Nephron progenitor cell (in vitro differentiated cells): ENCODE results near the gene ABHD12.

Source experiments
- DNase-seq: peaks from one replicate; pipeline ENCODE4 v3.0.0; 2021
- H3K27ac Mint-ChIP-seq: 2 replicates; pipeline ENCODE4 v1.8.0; 2021; ENCODE audit warnings: mild to moderate bottlenecking, moderate library complexity, mixed read lengths
- H3K27me3 Mint-ChIP-seq: 2 replicates; pipeline ENCODE4 v1.8.0; 2021; ENCODE audit warnings: mild to moderate bottlenecking, low read depth, mixed read lengths; ENCODE audit not compliant: poor library complexity
- H3K36me3 Mint-ChIP-seq: 2 replicates; pipeline ENCODE4 v1.8.0; 2021; ENCODE audit warnings: low read depth, mixed read lengths
- H3K4me1 Mint-ChIP-seq: 2 replicates; pipeline ENCODE4 v1.8.0; 2021; ENCODE audit warnings: mixed read lengths
- H3K4me3 Mint-ChIP-seq: 2 replicates; pipeline ENCODE4 v1.8.0; 2021; ENCODE audit warnings: mild to moderate bottlenecking, moderate library complexity, mixed read lengths
- H3K9me3 Mint-ChIP-seq: 2 replicates; pipeline ENCODE4 v1.8.0; 2021; ENCODE audit warnings: mild to moderate bottlenecking, moderate library complexity, mixed read lengths
- TF ChIP-seq, protein P1 (sequence below): fragments of 200-600 bp; sonication (generic); IDR thresholded peaks from 2 replicates; pipeline ENCODE4 v1.5.0; 2021; ENCODE audit warnings: antibody characterized with exemption

The ABHD12 gene

GRCh38 chr20:25380945-25381614 is 9.6 kb downstream of the ABHD12 start:
- Mint-ChIP-seq H3K4me1 (peaks cover 51% of the 10 kb centered on the region), H3K4me3 (no peak overlapping the region), H3K27ac (no peak overlapping the region), H3K27me3 (no peaks in the 10 kb centered on the region), H3K9me3 (peaks cover 48% of the 10 kb centered on the region), H3K36me3 (peaks cover 75% of the 10 kb centered on the region)
- TF ChIP-seq, protein P1, sequence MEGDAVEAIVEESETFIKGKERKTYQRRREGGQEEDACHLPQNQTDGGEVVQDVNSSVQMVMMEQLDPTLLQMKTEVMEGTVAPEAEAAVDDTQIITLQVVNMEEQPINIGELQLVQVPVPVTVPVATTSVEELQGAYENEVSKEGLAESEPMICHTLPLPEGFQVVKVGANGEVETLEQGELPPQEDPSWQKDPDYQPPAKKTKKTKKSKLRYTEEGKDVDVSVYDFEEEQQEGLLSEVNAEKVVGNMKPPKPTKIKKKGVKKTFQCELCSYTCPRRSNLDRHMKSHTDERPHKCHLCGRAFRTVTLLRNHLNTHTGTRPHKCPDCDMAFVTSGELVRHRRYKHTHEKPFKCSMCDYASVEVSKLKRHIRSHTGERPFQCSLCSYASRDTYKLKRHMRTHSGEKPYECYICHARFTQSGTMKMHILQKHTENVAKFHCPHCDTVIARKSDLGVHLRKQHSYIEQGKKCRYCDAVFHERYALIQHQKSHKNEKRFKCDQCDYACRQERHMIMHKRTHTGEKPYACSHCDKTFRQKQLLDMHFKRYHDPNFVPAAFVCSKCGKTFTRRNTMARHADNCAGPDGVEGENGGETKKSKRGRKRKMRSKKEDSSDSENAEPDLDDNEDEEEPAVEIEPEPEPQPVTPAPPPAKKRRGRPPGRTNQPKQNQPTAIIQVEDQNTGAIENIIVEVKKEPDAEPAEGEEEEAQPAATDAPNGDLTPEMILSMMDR: no peak
- DNase-seq: no peak

- TF ChIP-seq, protein P1: no peak
- peaks cover 6% of the 10 kb centered on the region for H3K27me3 Mint-ChIP-seq
- peaks cover 65% of the 10 kb centered on the region for H3K9me3 Mint-ChIP-seq
- H3K4me3 Mint-ChIP-seq: no peak overlapping the region
- H3K36me3 Mint-ChIP-seq: peaks cover 84% of the 10 kb centered on the region
- H3K4me1 Mint-ChIP-seq: peaks cover 43% of the 10 kb centered on the region
- H3K27ac Mint-ChIP-seq: peak overlapping the region; percentile 80
- no peak for DNase-seq
These were observed 11.5 kb downstream of the ABHD12 start for GRCh38 chr20:25378884-25379733.

- H3K27ac Mint-ChIP-seq: no peak overlapping the region
- peaks cover 43% of the 10 kb centered on the region for H3K4me1 Mint-ChIP-seq
- peaks cover 6% of the 10 kb centered on the region for H3K27me3 Mint-ChIP-seq
- peaks cover 73% of the 10 kb centered on the region for H3K9me3 Mint-ChIP-seq
- H3K36me3 Mint-ChIP-seq: peaks cover 92% of the 10 kb centered on the region
- H3K4me3 Mint-ChIP-seq: no peak overlapping the region
- TF ChIP-seq, protein P1: no peak
- no peak for DNase-seq
These were observed 12.3 kb downstream of the ABHD12 start for GRCh38 chr20:25378189-25378883.

DNA sequence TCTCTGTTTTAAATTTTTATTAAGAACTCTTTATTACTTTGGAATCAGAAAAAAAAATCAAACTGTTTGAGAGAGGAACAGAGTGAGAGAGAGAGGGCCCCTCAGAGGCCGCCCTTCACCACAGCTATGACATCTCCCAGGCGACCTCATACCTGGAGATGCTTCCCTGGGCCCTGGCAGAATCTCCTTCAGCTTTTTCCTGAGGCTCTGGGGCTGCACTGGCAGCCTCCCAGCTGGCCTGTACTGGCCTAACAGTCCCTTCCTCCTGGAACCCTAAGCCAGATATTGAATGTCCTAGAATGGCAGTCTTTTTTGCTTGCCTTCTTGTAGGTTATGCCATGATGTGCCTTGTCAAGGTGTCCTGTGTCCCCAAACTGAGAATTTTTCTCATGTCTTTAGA is 13.7 kb downstream of the ABHD12 start:
- Mint-ChIP-seq H3K9me3 (peaks cover 85% of the 10 kb centered on the region), H3K27me3 (peaks cover 9% of the 10 kb centered on the region), H3K36me3 (peaks cover 96% of the 10 kb centered on the region), H3K27ac (no peak overlapping the region), H3K4me1 (peaks cover 29% of the 10 kb centered on the region), H3K4me3 (no peak overlapping the region)
- no peak for DNase-seq
- TF ChIP-seq, protein P1: no peak

GRCh38 chr20:25376236-25376635 is 14.4 kb downstream of the ABHD12 start:
- DNase-seq: no peak
- no peak overlapping the region for H3K27ac Mint-ChIP-seq
- H3K27me3 Mint-ChIP-seq: peaks cover 9% of the 10 kb centered on the region
- H3K9me3 Mint-ChIP-seq: peaks cover 88% of the 10 kb centered on the region
- H3K4me3 Mint-ChIP-seq: no peak overlapping the region
- H3K4me1 Mint-ChIP-seq: peaks cover 26% of the 10 kb centered on the region
- TF ChIP-seq, protein P1: no peak
- H3K36me3 Mint-ChIP-seq: peaks cover 98% of the 10 kb centered on the region
